ENCODE measurements around the gene SORCS2.

- TF ChIP-seq THAP7 (CRISPR knock-in tag; IDR thresholded peaks at IDR 0.05) (no peak), SP140L (CRISPR knock-in tag; IDR thresholded peaks at IDR 0.05; ENCODE audit: borderline replicate concordance) (no peak), SALL2 (CRISPR knock-in tag; IDR thresholded peaks at IDR 0.05) (no peak)
Observed at GRCh38 chr4:7645158-7645557, 452.8 kb downstream of the SORCS2 start.
